PC-9 (cell line): Measurements from ENCODE around the gene PEMT. TPM values are rescaled to one million over a fixed set of nuclear protein-coding genes. Genes with fewer than 3 reads are reported as not detected.

ENCODE experiments used
- BruUV-seq: library from RNA; stranded (reverse); fragments of 400-500 nt; replicated peaks from 2 replicates; lab custom pipeline; 2021; lab: Mats Ljungman, UMichigan
- CTCF ChIA-PET: fragments of 300-600 bp; sonication (Branson Sonifier 250); formaldehyde crosslinking; loops from one replicate; lab custom pipeline; 2022; ENCODE audit warnings: antibody characterized with exemption; lab: Charles Lee
- POLR2A ChIA-PET: fragments of 300-600 bp; sonication (Branson Sonifier 250); formaldehyde crosslinking; loops from one replicate; lab custom pipeline; 2022; ENCODE audit warnings: antibody characterized with exemption; ENCODE audit not compliant: unreplicated experiment; lab: Charles Lee
- DNase-seq, 2 experiments: peaks; one replicate each; pipeline versions ENCODE4 v3.0.0 to v3.0.0-alpha.2; 2015 to 2022; ENCODE audit warnings: mixed read lengths in 1 of 2
- H2AFZ ChIP-seq: fragments of 200-600 bp; sonication (generic); 2 replicates; pipeline ENCODE4 v1.8.1; 2017; ENCODE audit warnings: antibody characterized with exemption
- H3F3A ChIP-seq: fragments of 200-600 bp; sonication (generic); 2 replicates; pipeline ENCODE4 v1.8.1; 2017; ENCODE audit warnings: antibody characterized with exemption, mild to moderate bottlenecking, low read depth; ENCODE audit not compliant: insufficient read depth
- H3K27ac ChIP-seq: fragments of 200-600 bp; sonication (generic); 2 replicates; pipeline ENCODE4 v1.6.1; 2016; ENCODE audit warnings: mixed run types
- H3K27me3 ChIP-seq: fragments of 200-600 bp; sonication (generic); 2 replicates; pipeline ENCODE4 v1.6.1; 2016; ENCODE audit warnings: low read depth, mixed run types; ENCODE audit not compliant: insufficient read depth
- H3K36me3 ChIP-seq: fragments of 200-600 bp; sonication (generic); 2 replicates; pipeline ENCODE4 v1.6.1; 2016; ENCODE audit warnings: low read depth, mixed run types
- H3K4me1 ChIP-seq: fragments of 200-600 bp; sonication (generic); replicated peaks from 2 replicates; pipeline ENCODE4 v1.6.1; 2016; ENCODE audit warnings: mixed run types; ENCODE audit not compliant: insufficient read depth
- H3K4me2 ChIP-seq: fragments of 200-600 bp; sonication (generic); 2 replicates; pipeline ENCODE4 v1.6.1; 2017; ENCODE audit warnings: mixed run types
- H3K4me3 ChIP-seq: fragments of 200-600 bp; sonication (generic); 2 replicates; pipeline ENCODE4 v1.6.1; 2016; ENCODE audit warnings: mixed run types
- H3K79me2 ChIP-seq: fragments of 200-600 bp; sonication (generic); 2 replicates; pipeline ENCODE4 v1.6.1; 2017; ENCODE audit warnings: low read depth, mixed run types
- H3K9me2 ChIP-seq: fragments of 200-600 bp; sonication (generic); 2 replicates; pipeline ENCODE4 v1.8.1; 2017; ENCODE audit warnings: mild to moderate bottlenecking; ENCODE audit not compliant: insufficient read depth
- H3K9me3 ChIP-seq: fragments of 200-600 bp; sonication (generic); 2 replicates; pipeline ENCODE4 v1.8.1; 2016; ENCODE audit warnings: low read depth; ENCODE audit not compliant: insufficient read depth
- H4K20me1 ChIP-seq: fragments of 200-600 bp; sonication (generic); 2 replicates; pipeline ENCODE4 v1.8.1; 2017; ENCODE audit not compliant: insufficient read depth
- EZH2 ChIP-seq: fragments of 200-600 bp; sonication (generic); IDR thresholded peaks from 2 replicates; pipeline ENCODE4 v1.8.0; 2017; ENCODE audit warnings: antibody characterized with exemption, low read depth
- intact Hi-C: fragments of 100-400 bp; cut with micrococcal nuclease; formaldehyde crosslinking; loops from one replicate; pipeline ENCODE4 v1.10.0; 2022; ENCODE audit not compliant: unreplicated experiment
- total RNA-seq: library from RNA; stranded (reverse); gene quantifications from 2 replicates; pipeline ENCODE4 v1.2.3, GENCODE V29; 2021
- TF ChIP-seq, protein P1 (sequence below): fragments of 200-600 bp; sonication (generic); conservative IDR thresholded peaks from 2 replicates; pipeline ENCODE4 v1.6.1; 2017; ENCODE audit warnings: mixed run types, antibody characterized with exemption, mild to moderate bottlenecking, moderate library complexity

PEMT gene
- total RNA-seq, 1 experiment from 2014 or later: 61.2 TPM

DNA sequence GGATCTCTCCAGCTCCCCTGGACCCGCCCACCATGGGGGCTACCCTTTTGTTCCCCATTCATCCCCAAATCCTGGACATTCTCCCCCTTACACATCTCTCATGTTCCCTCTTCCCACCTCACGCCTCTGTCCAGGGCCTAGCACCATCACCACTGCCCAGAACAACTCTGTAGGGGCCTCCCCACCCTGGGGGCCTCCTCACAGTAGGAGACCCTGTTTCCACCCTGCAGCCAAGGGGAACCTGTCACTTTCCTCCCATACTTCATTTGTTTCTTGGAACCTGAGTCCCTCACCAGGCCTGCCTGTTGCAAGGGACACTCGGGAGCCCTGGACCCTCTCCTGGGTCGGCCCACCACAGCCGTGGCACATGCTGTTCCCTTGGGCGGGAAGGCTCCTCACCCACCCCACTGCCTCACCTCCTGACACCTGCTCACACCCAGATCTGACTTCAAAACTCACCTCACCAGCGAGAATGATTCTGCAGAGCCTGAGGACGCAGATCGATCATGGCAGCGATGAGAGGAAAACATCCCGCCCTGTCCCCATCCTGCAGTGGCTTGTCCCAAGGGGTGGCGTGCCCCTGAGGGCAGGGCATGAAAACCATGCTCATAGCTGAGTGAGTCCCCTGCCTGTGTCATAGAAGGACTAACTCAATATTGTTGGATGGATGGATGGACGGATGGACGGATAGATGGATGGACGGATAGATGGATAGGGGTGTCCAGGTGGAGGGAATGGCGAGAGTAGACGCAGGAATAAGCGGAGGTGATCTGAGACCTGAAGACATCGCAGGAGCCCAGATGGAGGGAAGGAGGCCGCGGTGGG lies 88.6 kb downstream of the PEMT start:
- intact Hi-C loops: no loop called here
- no peaks in the 10 kb centered on the region for H3K9me2 ChIP-seq
- H3K27ac ChIP-seq: no peak overlapping the region
- ChIA-PET POLR2A (no interaction called here), CTCF (no interaction called here)
- DNase-seq: no peak
- H3K4me1 ChIP-seq: no peaks in the 10 kb centered on the region
- H3K9me3 ChIP-seq: no peaks in the 10 kb centered on the region
- TF ChIP-seq, protein P1, sequence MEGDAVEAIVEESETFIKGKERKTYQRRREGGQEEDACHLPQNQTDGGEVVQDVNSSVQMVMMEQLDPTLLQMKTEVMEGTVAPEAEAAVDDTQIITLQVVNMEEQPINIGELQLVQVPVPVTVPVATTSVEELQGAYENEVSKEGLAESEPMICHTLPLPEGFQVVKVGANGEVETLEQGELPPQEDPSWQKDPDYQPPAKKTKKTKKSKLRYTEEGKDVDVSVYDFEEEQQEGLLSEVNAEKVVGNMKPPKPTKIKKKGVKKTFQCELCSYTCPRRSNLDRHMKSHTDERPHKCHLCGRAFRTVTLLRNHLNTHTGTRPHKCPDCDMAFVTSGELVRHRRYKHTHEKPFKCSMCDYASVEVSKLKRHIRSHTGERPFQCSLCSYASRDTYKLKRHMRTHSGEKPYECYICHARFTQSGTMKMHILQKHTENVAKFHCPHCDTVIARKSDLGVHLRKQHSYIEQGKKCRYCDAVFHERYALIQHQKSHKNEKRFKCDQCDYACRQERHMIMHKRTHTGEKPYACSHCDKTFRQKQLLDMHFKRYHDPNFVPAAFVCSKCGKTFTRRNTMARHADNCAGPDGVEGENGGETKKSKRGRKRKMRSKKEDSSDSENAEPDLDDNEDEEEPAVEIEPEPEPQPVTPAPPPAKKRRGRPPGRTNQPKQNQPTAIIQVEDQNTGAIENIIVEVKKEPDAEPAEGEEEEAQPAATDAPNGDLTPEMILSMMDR: no peak
- no peak for TF ChIP-seq EZH2
- no peak overlapping the region for H3K4me2 ChIP-seq
- H3K27me3 ChIP-seq: no peaks in the 10 kb centered on the region
- H3F3A ChIP-seq: no peaks in the 10 kb centered on the region
- peaks cover 26% of the 10 kb centered on the region for H4K20me1 ChIP-seq
- H3K79me2 ChIP-seq: no peaks in the 10 kb centered on the region
- H3K36me3 ChIP-seq: no peaks in the 10 kb centered on the region
- BruUV-seq: no TSS peak
- no peak overlapping the region for H3K4me3 ChIP-seq
- H2AFZ ChIP-seq: no peak overlapping the region

DNA sequence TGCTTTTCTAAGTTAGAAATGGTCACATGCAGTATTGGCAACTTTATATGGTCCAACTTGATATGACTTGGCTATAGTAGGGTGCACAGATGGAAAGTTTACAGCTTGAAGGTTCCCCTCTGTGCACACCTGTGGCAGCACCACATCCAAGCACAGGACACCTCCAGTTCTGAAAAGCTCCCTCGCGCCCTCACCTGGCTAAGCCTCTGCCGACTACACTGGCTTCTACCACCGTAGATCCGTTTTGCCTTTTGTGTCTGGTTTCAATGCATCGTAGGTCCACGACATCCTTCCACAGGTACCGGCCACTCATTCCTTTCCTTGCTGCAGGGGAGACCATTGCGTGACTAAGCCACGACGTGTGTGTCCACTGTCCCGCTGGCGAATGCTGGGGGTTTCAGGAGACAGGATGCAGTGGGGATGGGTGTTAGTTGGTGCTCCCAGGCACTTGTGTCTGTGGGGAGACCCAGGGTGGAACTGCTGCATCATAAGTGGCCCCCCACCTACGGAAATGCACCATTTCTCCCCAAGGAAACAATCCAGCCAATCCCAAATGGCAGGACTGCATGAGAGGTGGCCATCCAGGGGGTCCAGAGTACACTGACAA lies 90.4 kb downstream of the PEMT start:
- no peaks in the 10 kb centered on the region for H3K9me3 ChIP-seq
- DNase-seq: peak in 1 of 2 experiments; percentile 66
- no TSS peak for BruUV-seq

More for the DNA sequence above, 90.4 kb downstream of the PEMT start:
- Histone ChIP-seq H3K36me3 (no peaks in the 10 kb centered on the region), H4K20me1 (peaks cover 21% of the 10 kb centered on the region), H3K27ac (no peak overlapping the region), H3K27me3 (no peaks in the 10 kb centered on the region), H3F3A (no peaks in the 10 kb centered on the region), H3K4me2 (no peak overlapping the region), H3K9me2 (no peaks in the 10 kb centered on the region), H2AFZ (no peak overlapping the region), H3K79me2 (no peaks in the 10 kb centered on the region), H3K4me3 (no peak overlapping the region), H3K4me1 (no peaks in the 10 kb centered on the region; the same call in 1 of the 2 replicates)
- intact Hi-C loops: loop anchor here (1.0 kb wide), 1 partner anchor 145 kb away; no protein-coding TSS in a partner anchor
- ChIA-PET POLR2A (interaction anchor here (0.5 to 0.7 kb wide), 3 partner anchors 35 to 474 kb away, joined by 3 to 4 read pairs (median 3); no protein-coding TSS in a partner anchor), CTCF (interaction anchor here (1.6 kb wide), 1 partner anchor 68 kb away, joined by 4 read pairs; no protein-coding TSS in a partner anchor)
- TF ChIP-seq, protein P1: peak; percentile 75
- TF ChIP-seq EZH2: no peak
